Osteoblast (primary cell): ENCODE data around the gene FAM124A. TPM values are rescaled to one million over a fixed set of nuclear protein-coding genes. Genes with fewer than 3 reads are reported as not detected.
A peak's percentile ranks its signal among the peaks of the same experiment; 100 is the strongest.

Experiments used
- DNase-seq: peaks from one replicate; pipeline ENCODE4 v3.0.0; 2011; ENCODE audit warnings: low spot score, mixed read lengths; ENCODE audit not compliant: insufficient read length; ENCODE audit errors: missing footprints
- H2AFZ ChIP-seq: 2 replicates; pipeline ENCODE4 v1.6.0; 2011; ENCODE audit warnings: mild to moderate bottlenecking, low read length
- H3K27ac ChIP-seq: 2 replicates; pipeline ENCODE4 v1.5.1; 2011; ENCODE audit warnings: mild to moderate bottlenecking, low read depth, low read length, moderate library complexity
- H3K27me3 ChIP-seq: 2 replicates; pipeline ENCODE4 v1.6.0; 2012; ENCODE audit warnings: mild to moderate bottlenecking, control low read depth, inconsistent platforms, low read length, moderate library complexity; ENCODE audit not compliant: insufficient read depth
- H3K36me3 ChIP-seq: 2 replicates; pipeline ENCODE4 v1.5.1; 2011; ENCODE audit warnings: mild to moderate bottlenecking, low read length, control low read depth, moderate library complexity; ENCODE audit not compliant: insufficient read depth
- H3K4me1 ChIP-seq: 2 replicates; pipeline ENCODE4 v1.5.1; 2011; ENCODE audit warnings: mild to moderate bottlenecking, low read length, control low read depth, moderate library complexity; ENCODE audit not compliant: insufficient read depth
- H3K4me2 ChIP-seq: 2 replicates; pipeline ENCODE4 v1.6.0; 2011; ENCODE audit warnings: mild to moderate bottlenecking, low read length; ENCODE audit not compliant: insufficient read depth
- H3K4me3 ChIP-seq: fragments of 200-600 bp; sonication (generic); 3 replicates; pipeline ENCODE4 v1.5.1; 2012; ENCODE audit warnings: mild to moderate bottlenecking, low read length, inconsistent platforms; ENCODE audit not compliant: insufficient read depth
- H3K79me2 ChIP-seq: 2 replicates; pipeline ENCODE4 v1.6.0; 2012; ENCODE audit warnings: mild to moderate bottlenecking, low read length, control low read depth, inconsistent platforms; ENCODE audit not compliant: insufficient read depth
- H3K9me3 ChIP-seq: 2 replicates; pipeline ENCODE4 v1.5.1; 2011; ENCODE audit warnings: low read depth, low read length, control low read depth
- H4K20me1 ChIP-seq: 2 replicates; pipeline ENCODE4 v1.6.0; 2012; ENCODE audit warnings: mild to moderate bottlenecking, low read length, control low read depth; ENCODE audit not compliant: insufficient read depth
- CTCF ChIP-seq: IDR thresholded peaks from 2 replicates; pipeline ENCODE4 v1.5.1; 2011; ENCODE audit warnings: mild to moderate bottlenecking, low read depth, low read length, moderate library complexity; ENCODE audit errors: extremely low read depth
- total RNA-seq: library from RNA; depleted of rRNA; stranded (reverse); fragments of >200 nt; gene quantifications from 2 replicates; pipeline ENCODE4 v1.2.3, GENCODE V29; 2012

Gene FAM124A
- total RNA-seq, 1 donor: 1.1 TPM

GRCh38 chr13:51260154-51260553, 38.0 kb downstream of the FAM124A start:
- Histone ChIP-seq H3K27ac (no peak overlapping the region), H3K4me1 (no peaks in the 10 kb centered on the region), H2AFZ (no peak overlapping the region), H3K4me2 (no peak overlapping the region), H3K79me2 (no peaks in the 10 kb centered on the region), H3K4me3 (no peak overlapping the region), H3K36me3 (no peaks in the 10 kb centered on the region), H3K9me3 (no peaks in the 10 kb centered on the region), H3K27me3 (peaks cover 10% of the 10 kb centered on the region), H4K20me1 (no peaks in the 10 kb centered on the region)
- no peak for TF ChIP-seq CTCF
- no peak for DNase-seq

- Histone ChIP-seq H3K4me3 (no peak overlapping the region), H3K36me3 (no peaks in the 10 kb centered on the region), H3K27me3 (peaks cover 10% of the 10 kb centered on the region), H3K4me2 (no peak overlapping the region), H3K4me1 (no peaks in the 10 kb centered on the region), H4K20me1 (no peaks in the 10 kb centered on the region), H3K27ac (no peak overlapping the region), H3K79me2 (no peaks in the 10 kb centered on the region), H3K9me3 (no peaks in the 10 kb centered on the region), H2AFZ (peak overlapping the region; percentile 22)
- DNase-seq: no peak
- TF ChIP-seq CTCF: no peak
Measured at GRCh38 chr13:51261610-51262249, 39.5 kb downstream of the FAM124A start.

GRCh38 chr13:51262501-51263211, 40.5 kb downstream of the FAM124A start:
- Histone ChIP-seq H3K27me3 (peaks cover 10% of the 10 kb centered on the region), H3K4me3 (no peak overlapping the region), H3K79me2 (no peaks in the 10 kb centered on the region), H4K20me1 (no peaks in the 10 kb centered on the region), H3K4me2 (no peak overlapping the region), H3K4me1 (no peaks in the 10 kb centered on the region), H2AFZ (no peak overlapping the region), H3K9me3 (no peaks in the 10 kb centered on the region), H3K27ac (no peak overlapping the region), H3K36me3 (no peaks in the 10 kb centered on the region)
- TF ChIP-seq CTCF: peak; percentile 9
- DNase-seq: no peak

- H3K36me3 ChIP-seq: no peaks in the 10 kb centered on the region
Measured at GRCh38 chr13:51266642-51267041, 44.4 kb downstream of the FAM124A start.

More at GRCh38 chr13:51266642-51267041, 44.4 kb downstream of the FAM124A start:
- Histone ChIP-seq H2AFZ (no peak overlapping the region), H3K79me2 (no peaks in the 10 kb centered on the region), H3K4me2 (no peak overlapping the region), H3K27ac (no peak overlapping the region), H3K27me3 (peaks cover 16% of the 10 kb centered on the region), H3K9me3 (no peaks in the 10 kb centered on the region), H3K4me3 (no peak overlapping the region), H3K4me1 (no peaks in the 10 kb centered on the region), H4K20me1 (no peaks in the 10 kb centered on the region)
- TF ChIP-seq CTCF: no peak
- no peak for DNase-seq
